HG03103 (cell line): ENCODE data around the gene RBM17.
A peak's percentile ranks its signal among the peaks of the same experiment; 100 is the strongest.
"Not testable (repeated sequence)": the region's sequence is repeated elsewhere in the genome, so short reads cannot be mapped to it uniquely, and the experiment has no call there.

Experiments
- ATAC-seq: cut with Tn5 transposase; IDR thresholded peaks from one replicate; pipeline ENCODE4 v1.9.1; 2021; ENCODE audit warnings: low read depth; ENCODE audit not compliant: unreplicated experiment

Gene RBM17

DNA sequence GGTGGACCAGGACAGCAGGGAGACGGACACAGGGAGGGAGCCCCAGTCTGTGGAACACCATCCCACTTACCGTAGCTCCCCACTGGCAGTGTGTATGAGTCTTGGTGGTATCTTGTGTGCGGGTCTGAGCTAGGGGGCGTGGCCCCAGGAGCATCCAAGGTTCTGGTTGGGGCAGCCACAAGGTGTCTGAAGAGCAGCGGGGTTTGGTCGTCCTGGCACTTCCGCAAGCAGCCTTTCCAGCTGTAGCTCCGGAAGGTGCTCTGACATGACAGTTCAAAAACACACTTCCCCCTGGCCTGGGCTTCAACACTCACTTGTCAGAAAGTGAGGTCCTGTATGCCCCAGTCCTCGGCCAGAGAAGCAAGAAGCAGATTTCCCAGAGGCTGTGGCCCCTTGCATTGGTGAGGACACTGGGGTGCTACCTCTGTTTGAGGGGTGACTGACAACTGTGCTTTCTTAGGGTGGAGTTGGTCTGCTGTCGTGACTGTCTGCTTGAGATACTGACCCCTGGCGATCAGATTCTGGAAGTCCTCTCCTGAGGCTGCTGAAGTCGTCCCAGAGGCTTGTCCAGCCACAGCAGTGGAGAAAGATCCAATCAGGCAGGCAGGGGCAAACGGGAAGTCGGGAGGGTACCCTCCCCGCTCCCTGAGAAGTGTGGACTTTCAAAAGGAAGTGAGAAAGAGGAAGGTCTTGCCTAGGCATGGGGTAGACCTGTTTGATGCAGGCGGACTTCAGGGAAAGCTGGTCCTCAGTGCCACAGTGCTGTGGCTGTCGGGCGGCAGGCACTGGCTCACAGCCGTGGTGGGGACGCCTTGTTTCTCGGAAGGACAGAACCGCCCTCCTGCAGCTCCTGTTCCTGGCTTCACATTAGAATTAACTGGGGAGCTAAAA, 62.5 kb downstream of the RBM17 start:
- peak; percentile 71 for ATAC-seq

DNA sequence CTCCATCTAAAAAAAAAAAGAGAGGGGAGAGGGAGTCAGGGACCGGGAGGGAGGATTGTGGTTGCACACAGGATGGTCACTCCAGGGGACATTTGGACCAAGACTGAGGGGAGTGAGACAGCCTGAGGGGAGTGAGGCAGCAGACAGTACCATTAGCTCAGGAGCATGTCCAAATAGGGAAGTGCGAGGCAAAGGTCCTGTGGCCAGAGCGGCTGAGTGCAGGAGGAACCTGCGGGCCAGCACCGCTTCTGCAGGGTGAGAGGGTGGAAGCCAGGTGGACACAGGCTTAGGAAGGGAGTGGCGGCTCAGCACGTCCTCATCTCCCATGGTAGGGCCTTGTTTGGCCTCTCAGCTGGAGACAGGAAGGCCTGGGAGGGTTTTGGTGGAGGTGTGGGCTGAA, 65.0 kb downstream of the RBM17 start:
- ATAC-seq = no peak

DNA sequence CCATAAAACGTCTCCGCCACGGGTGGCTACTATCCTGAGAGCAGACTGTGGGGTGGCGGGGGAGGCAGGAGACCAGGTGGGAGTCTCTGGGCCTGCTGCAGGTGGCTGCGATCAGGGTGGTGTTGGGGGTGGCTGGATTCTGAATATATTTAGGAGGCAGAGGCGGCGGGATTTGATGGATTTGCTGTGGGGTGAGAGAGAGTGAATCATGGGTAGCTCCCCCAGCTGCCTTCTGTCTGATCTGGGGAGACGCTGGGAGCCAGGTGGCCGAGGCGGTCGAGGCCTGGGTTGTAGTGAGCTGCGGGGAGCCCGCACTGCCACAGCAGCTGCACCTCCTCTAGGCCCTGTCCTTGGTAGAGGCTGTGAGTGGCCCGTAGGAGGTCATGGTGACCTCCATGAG, 65.7 kb downstream of the RBM17 start:
- no peak for ATAC-seq

DNA sequence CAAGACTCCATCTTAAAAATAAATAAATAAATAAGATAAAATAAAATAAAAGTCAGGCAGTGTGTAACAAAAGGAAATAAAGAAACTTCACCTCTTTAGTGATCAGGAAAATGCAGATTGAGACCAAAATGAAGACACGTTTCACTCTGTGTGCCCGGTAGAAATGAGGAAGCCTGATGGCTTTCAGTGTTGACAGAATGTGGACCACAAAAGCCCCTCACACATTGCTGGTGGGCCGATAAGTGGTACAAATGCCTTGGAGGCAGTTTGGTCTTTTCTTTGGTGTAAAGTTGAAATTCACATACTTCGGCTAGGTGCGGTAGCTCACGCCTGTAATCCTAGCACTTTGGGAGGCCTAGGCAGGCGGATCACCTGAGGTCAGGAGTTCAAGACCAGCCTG, 69.4 kb downstream of the RBM17 start:
- ATAC-seq = no peak

DNA sequence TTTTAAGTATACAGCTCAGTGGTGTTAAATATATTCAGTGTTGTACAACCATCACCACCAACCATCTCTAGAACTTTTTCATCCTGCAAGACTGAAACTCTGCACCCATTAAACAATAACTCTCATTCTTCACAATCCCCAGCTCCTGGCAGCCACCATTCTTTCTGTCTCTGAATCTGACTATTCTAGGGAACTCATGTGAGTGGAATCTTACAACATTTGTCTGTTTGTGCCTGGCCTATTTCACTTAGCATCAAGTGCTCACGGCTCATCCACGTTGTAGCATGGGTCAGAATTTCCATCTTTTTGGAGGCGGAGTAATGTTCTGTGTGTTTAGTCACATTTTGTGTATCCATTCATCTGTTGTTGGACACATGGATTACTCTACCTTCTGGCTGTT, 73.1 kb downstream of the RBM17 start:
- no peak for ATAC-seq

DNA sequence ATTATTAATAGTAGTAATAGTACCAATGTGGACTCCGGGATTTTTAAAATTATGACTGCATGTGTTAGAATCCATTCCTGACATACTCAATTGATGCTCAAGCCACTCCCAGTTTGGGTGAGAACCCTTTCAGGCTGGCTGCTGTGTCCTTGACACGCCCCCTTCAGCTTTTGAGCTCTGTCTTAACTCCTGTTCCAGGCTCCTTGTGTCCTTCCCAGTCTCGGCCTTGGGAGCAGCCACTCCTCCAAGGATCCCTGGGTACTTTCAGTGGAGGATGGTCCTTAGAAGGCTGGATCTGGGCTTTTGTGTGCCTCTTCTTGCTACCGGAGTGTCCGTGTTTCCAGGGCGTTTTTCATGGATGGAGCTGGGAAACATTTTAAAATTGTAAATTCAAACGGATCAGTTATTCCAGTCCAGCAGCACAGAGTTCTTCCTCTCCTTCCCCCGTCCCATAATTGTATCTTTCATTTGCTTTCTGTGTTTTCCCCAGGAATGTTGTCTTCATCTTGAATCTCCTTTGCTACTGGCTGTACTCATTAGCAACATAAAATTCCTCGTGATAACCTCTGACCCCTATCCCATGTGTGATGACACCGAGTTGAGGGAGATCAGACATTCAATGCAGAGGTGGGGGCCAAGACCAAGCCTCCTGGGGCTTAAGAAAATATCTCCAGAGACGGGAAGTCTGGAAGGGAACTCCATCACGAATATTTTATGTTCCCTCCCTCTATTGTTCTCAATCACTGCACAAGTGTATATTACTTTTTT, 73.9 kb downstream of the RBM17 start:
- no peak for ATAC-seq

DNA sequence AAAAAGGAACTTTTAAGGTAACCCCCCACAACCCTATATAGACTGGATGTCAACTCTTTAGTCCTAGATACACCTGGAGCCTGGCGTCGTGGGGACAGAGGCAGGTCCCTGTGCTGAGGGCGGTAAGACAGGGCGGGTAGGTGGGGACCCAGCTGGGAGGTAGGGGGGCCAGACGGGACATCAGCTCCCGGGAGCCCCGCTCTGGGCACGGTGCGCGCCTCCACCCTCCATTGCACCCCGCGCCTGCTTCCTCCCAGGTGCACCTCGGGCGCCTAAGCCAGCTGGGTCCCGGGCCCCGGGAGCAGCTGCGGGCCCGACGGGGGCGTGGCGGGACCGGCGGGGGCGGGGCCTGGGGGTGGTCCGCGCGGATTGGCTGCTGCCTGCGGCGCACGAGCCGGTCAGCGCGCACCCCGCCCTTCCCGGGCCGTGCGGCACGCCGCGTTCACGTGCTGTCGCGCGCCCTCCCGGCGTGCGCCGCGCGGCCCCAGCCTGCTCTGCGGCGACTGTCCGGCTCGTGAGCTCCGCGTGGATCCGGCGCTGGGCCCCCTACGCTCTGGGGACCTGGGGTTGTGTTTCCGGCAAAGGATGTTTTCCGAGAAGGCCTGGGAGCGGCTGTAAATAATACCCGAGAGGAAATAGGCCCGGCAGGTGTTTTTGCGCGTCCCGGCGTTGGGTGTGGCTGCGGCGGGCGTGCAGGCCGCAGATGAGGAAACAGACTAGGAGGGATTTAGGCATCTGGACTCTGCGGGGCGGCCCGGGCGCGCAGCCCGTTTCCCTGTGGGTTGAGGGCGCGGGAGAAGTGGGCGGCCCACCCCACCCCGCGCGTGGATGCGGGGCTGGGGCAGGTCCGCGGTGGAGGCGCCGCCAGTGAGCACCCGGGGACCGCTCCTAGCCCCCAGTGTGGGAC, 74.8 kb downstream of the RBM17 start:
- ATAC-seq = peak; percentile 92

DNA sequence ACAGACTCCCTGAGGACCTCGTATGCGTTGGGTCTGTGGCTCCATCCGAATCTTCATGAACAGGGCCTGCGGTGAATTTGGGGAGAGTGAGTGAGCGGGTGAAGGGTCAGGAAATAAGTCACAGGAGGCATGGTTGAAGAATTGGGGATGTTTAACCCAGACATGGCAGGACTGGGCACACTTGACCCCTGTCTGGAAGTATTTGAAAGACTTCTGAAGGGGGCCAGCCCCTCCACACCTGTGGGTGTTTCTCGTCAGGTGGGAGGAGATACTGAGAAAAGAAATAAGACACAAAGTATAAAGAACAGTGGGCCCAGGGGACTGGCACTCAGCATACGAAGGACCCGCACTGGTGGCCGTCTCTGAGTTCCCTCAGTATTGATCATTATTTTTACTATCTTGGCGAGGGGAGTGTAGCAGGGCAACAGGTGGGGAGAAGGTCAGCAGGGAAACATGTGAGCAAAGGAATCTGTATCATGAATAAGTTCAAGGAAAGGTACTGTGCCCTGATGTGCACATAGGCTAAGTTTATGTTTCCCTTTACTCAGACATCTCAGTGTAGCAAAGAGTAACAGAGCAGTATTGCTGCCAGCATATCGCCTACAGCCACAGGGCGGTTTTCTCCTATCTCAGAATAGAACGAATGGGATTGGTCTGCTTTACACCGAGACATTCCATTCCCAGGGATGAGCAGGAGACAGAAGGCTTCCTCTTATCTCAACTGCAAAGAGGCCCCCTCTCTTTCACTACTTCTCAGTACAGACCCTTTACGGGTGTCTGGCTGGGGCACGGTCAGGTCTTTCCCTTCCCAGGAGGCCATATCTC, 75.6 kb downstream of the RBM17 start:
- ATAC-seq = peak; percentile 10

DNA sequence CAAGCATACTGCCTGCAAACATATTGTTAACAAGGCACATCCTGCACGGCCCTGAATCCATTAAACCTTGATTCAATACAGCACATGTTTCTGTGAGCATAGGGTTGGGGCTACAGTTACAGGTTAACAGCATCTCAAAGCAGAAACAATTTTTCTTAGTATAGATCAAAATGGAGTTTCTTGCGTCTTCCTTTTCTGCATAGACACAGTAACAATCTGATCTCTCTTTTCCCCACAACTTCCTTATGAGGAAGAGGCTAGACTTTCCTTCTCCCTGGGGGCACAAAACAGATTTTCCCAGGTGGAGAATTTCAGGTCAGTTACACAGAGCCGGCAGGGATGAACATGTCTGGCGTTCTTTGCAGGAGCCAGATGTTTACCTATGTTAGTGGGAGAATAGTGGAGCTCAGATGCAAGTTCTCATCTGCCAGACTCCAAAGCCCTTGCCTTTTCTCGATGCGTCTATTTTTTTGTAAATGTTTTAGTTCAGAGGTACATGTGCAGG, 76.4 kb downstream of the RBM17 start:
- no peak for ATAC-seq

DNA sequence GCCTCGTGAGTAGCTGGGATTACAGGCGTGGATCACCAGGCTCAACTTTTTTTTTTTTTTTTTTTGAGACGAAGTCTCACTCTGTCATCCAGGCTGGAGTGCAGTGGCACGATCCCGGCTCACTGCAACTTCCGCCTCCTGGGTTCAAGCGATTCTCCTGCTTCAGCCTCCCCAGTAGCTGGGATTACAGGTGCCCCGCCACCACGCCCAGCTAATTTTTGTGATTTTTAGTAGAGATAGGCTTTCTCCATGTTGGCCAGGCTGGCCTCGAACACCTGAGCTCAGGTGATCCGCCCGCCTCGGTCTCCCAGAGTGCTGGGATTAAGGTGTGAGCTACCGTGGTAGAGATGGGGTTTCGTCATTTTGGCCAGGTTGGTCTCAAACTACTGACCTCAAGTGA, 77.1 kb downstream of the RBM17 start:
- ATAC-seq = not testable (repeated sequence)
